Adipose tissue (tissue), 3 donors: Measurements from ENCODE around the gene VTI1A. TPM values are rescaled to one million over a fixed set of nuclear protein-coding genes. Genes with fewer than 3 reads are reported as not detected.
"Not testable (repeated sequence)": the region's sequence is repeated elsewhere in the genome, so short reads cannot be mapped to it uniquely, and the experiment has no call there.

Experiments
- H3K27ac ChIP-seq: one replicate; pipeline ENCODE4 v1.5.1; 2013; ENCODE audit warnings: low read depth, low read length
- WGBS, 3 donors: extraction: QIAGEN DNeasy Blood & Tissue Kit; methylation state at CpG; one replicate each; pipeline ENCODE4 v1.1.7; 2013; 5-methylcytosine and 5-hydroxymethylcytosine counted together
- polyA plus RNA-seq, 3 donors: library from polyadenylated mRNA; stranded (reverse); fragments of 200-250 nt; gene quantifications; one replicate each; pipeline ENCODE4 v1.2.3, GENCODE V29; 2013
- donor health status: healthy with polysubstance abuse.
- donor health status: Bipolar disorder and iron deficiency.
- donor health status: healthy.

VTI1A gene
- polyA plus RNA-seq, 3 donors: 5.6 to 15.2 (median 13.5) TPM

DNA sequence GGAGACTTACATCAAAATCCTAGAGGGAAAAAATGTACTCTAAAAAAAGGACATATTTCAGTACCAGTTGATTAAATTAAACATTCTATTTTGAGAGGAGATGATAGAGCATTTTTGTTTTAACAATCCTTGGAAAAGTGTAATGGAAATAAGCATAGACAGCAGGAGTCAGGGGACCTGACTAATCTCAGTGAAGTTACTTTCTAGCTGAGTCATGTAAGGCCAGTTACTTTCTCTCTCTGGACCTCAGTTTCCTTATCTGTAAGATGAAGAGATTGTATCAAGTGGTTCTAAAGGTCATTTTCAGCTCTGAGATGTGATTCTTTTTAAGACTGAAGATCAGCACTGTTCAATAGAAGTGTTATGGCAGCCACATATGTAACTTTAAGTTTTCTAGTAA lies 44.1 kb downstream of the VTI1A start:
- no peak overlapping the region for H3K27ac ChIP-seq

DNA sequence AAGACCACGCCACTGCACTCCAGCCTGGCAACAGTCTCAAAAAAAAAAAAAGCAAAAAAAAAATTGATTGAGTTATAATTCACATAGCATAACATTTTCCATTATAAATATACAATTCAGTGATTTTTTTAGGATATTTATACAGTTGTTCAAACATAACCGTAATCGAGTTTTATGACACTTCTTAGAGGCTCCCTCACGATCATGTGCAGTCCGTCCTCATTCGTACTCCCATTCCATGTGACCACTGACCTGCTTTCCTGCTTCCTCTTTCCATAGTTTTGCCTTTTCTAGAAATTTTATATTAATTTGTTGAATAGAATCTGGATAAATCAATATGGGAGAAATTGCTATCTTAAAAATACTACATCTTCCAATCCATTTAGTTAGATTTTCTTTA lies 45.7 kb downstream of the VTI1A start:
- 96 to 98% (median 98%) methylated on average over 6 of the region's 6 CpGs for WGBS, 3 donors
- no peak overlapping the region for H3K27ac ChIP-seq

DNA sequence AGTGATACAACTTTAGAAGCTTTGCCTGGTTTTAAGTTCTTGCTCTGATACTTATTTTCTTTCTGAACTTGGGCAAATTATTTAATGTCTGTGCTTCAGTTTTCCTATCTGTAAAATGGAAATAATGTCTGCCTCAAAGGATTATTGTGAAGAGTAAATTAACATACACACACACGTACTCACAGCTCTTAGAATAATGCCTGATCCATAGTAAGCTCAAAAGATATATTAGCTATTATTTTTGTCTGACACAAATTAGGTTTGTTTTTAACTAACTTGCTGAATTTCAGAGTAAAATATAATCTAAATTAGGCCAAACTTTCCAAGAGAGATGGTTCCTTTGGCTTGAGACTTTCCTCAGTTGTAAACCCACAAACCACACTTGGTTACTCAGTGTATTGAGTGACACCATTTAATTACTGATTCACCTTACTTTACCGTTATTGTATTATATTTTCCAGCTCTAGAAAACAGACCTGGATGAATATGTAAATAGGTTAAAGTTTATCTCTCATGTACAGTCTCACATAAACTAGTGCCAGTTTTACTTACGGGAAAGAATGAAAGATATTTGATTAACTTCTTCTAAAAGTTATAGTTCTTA lies 50.4 kb downstream of the VTI1A start:
- 88 to 92% (median 88%) methylated on average over 3 of the region's 3 CpGs for WGBS, 3 donors
- no peak overlapping the region for H3K27ac ChIP-seq

DNA sequence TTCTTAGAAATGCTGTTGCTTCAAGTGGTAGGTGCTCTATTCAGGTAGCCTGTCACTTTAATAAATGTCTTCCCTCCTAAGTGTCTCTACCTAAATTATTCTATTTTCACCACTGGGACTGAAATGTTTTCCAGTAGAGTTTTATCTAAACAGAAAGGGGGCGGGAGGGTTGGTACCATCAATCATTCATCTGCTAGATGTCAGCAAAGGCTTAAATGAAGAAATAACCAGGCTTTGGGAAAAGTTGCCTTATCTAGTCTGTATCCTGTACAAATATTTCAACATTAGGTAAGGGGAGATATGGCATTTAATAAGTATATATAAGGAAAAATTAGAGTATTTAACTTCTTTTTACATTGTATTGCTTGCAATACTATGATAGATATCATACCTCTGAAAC lies 51.8 kb downstream of the VTI1A start:
- WGBS, 3 donors: 88 to 92% (median 88%) methylated on average over 1 of the region's 1 CpG
- H3K27ac ChIP-seq: no peak overlapping the region

DNA sequence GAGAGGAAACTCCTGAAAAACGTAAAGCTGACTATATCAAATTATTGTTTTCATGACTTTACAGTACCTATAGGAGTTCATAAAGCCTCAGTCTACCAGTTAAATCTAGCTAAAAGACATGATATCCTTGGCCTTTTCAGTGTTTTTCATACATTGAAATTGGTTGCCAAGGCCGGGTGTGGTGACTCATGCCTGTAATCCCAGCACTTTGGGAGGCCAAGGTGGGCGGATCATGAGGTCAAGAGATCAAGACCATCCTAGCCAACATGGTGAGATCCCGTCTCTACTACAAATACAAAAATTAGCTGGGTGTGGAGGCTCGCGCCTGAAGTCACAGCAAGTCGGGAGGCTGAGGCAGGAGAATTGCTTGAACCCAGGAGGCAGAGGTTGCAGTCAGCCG lies 53.0 kb downstream of the VTI1A start:
- 93 to 98% (median 96%) methylated on average over 8 of the region's 8 CpGs for WGBS, 3 donors
- H3K27ac ChIP-seq: not testable (repeated sequence)

DNA sequence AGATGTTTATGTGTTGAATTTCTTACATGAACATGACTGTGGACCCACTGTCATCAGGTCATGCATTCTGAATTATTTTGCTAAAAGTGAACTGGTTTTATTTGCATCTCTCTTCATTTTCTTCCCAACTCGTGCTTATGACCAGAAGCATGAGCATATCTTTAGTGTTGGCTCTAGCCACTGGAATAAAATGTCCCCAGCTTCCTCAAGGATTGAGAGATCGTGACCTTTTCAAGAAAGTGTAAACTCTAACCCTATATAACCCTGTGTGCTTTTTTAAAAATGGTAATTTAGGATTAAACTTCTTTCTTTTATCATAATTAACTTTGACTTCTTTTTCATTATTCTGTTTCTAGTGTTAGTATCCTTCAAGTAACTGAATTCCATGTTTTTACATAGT lies 55.5 kb downstream of the VTI1A start:
- WGBS, 3 donors: 76 to 84% (median 81%) methylated on average over 2 of the region's 2 CpGs

DNA sequence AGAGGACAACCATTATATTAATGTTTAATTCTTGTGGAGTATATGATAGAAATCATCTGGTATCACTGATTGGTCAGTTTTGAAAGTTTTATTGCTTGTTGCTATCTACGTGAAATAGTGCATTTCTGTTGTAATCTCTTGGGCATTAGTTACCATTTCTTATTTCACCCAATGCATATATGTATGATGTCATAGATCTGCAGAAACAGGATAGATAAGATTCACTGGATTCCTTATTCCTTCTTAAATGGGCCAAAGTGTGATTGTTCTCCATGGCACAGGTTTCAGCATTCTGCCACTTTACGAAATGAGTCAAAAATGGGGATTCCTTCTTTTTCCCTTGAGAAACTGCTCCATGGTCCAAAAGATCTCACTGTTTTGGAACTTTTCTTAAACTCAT lies 56.6 kb downstream of the VTI1A start:
- no peak overlapping the region for H3K27ac ChIP-seq
- WGBS, 3 donors: 88 to 95% (median 89%) methylated on average over 2 of the region's 2 CpGs

More for the DNA sequence above, 55.5 kb downstream of the VTI1A start:
- no peak overlapping the region for H3K27ac ChIP-seq

DNA sequence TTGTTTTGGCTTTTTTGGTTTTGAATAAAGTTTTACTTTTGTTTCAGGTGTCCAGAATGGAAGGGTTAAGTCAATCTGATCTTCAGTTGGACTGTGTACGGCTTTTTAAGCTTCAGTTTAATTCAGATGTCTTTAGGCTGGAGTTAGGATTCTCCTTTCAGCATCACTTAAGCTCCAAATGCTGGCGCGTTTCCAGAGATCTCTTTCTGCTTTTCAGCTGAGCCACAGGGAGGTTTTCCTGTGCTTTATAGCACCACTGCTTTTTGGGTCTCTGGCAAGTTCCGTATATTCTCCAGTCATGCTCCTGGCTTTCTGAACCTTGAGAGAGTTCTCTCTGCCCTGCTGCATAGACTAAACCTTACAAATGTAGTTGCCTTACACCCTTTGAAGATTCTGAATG lies 60.0 kb downstream of the VTI1A start:
- WGBS, 3 donors: 51 to 66% (median 53%) methylated on average over 4 of the region's 4 CpGs
- H3K27ac ChIP-seq: no peak overlapping the region

DNA sequence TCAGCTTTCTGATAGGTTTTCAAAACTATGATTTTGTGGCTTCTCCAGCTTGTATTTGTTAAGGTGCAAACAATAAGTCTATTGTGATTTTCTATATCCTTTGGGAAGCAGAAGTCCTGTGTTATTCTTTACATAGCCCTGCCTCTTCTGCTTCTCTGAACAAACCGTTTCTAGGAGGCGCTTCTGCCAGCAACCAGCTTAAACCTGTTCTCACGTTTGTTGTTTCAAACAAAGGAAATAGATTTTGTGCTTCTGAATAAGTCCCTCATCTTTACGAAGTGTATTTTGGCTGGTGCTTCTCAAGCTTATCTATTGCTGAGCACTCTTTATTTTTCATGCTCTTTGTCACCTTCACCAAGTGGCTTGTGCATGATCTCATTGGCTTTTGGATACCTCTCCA lies 61.0 kb downstream of the VTI1A start:
- WGBS, 3 donors: 41 to 74% (median 71%) methylated on average over 4 of the region's 4 CpGs
- H3K27ac ChIP-seq: no peak overlapping the region

DNA sequence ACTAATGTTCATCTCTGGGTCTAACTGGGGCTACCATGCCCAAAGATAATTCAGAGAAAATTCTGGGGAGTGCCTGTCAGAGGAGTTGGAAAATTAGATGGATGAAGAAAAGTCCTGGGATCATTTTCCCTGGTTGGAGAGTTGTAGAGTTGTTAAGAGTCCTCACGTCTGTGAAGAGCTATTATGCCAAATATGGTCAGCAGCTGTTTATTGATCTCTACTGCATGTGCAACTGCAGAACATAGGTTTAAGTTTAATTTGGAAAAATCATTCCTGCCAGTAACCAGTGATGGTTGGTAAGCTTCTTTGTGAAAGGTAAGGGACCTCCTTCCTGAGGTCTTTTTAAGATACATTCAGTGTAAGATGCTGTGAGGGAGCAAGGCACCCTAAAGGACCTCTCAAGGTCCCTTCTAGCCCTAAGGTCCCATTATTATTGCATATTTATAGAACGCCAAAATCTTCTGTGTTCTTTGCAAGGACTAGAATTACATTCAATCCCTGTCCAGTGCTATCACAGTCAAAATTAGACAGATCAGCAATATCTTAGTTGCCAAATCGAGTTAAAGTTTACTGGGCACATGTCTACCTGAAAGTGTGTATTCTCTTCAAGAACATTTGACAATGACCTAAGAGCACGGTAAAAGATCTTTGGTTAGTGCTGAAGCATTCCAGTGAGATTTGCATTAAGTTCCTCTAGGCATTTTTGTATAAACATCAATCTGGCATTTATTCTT lies 62.7 kb downstream of the VTI1A start:
- no peak overlapping the region for H3K27ac ChIP-seq
- WGBS, 3 donors: 83 to 92% (median 88%) methylated on average over 4 of the region's 4 CpGs

DNA sequence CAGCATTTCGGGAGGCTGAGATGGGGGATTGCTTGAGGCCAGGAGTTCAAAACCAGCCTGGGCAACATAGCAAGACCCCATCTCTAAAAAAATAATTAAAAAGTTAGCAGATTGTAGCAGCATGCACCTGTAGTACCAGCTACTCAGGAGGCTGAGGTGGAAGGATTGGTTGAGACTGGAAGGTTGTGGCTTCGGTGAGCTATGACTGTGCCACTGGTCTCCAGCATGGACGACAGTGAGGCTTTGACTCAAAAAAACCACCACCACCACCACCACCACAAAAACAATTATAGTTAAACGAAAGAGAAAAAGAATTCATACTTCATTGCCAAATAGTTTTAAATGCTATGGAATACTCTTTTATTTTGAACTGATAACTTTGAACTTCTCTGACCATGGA lies 63.4 kb downstream of the VTI1A start:
- no peak overlapping the region for H3K27ac ChIP-seq
- WGBS, 3 donors: 93 to 95% (median 95%) methylated on average over 4 of the region's 4 CpGs

DNA sequence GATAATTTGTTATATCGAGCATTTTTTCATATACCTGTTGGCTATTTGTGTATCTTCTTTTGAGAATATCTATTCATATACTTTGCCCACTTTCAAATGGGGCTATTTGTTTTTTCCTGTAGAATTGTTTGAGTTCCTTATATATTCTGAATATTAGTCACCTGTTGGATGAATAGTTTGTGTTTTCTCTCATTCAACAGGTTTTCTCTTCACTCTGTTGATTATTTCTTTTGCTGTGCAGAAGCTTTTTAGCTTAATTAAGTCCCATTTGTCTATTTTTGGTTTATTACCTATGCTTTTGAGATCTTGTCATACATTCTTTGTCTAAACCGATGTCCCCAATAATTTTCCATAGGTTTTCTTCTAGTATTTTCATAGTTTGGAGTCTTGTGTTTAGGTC lies 65.3 kb downstream of the VTI1A start:
- no peak overlapping the region for H3K27ac ChIP-seq
- 96 to 100% (median 98%) methylated on average over 2 of the region's 2 CpGs for WGBS, 3 donors

DNA sequence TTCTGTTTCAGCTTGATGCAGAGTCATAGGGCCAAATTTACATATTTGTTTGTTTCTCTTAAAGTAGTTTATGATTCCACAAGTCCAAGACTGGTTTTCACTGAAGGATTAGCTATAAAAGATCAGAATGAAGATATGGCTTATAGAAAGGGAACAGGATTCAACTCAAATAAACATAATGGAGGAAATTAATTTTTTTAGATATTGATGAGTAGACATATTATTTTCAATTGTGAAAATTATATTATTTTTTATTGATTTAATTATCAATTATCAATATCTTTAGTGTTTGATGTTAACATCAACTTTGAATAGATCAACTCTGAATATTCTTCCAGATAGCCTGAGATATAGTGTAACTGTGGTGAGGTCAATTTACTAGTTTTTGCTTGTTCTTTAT lies 68.1 kb downstream of the VTI1A start:
- H3K27ac ChIP-seq: no peak overlapping the region

DNA sequence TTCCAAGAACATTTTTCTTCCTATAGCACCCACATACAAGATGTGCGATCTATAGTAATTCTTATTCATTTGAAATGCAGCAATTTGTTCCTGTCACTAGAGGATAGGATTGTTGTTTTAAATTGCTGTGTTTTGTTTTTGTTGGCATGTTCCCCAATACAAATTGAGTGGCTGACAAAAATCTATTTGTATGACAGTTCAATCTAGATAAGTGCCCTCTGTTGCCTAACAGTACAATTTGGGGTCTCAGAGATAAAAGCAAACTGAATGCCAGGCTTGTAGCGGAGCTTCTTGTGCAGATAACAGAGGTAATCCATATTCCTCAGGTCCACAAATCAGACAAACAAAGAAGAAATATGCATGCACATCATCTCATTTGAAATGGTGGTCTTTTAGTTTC lies 68.8 kb downstream of the VTI1A start:
- 68 to 97% (median 96%) methylated on average over 2 of the region's 2 CpGs for WGBS, 3 donors
- no peak overlapping the region for H3K27ac ChIP-seq

DNA sequence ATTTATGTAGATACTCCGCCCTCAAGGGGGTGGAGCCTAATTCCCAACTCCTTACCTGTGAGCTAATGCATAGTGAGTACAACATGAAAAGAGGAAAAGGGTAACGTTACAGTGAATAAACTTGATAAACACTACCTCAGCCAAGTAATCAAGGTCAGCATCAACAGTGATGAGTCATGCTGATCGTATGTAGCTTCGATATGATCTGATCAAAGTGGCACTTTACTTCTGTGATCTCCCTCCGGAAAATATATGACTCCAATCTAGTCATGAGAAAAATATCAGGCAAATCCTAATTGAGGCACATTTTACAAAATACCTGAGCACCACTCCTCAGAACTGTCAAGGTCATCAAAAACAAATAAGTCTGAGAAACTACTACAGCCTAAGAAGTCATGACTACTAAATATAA lies 70.4 kb downstream of the VTI1A start:
- WGBS, 3 donors: 54 to 90% (median 90%) methylated on average over 5 of the region's 5 CpGs
- no peak overlapping the region for H3K27ac ChIP-seq

DNA sequence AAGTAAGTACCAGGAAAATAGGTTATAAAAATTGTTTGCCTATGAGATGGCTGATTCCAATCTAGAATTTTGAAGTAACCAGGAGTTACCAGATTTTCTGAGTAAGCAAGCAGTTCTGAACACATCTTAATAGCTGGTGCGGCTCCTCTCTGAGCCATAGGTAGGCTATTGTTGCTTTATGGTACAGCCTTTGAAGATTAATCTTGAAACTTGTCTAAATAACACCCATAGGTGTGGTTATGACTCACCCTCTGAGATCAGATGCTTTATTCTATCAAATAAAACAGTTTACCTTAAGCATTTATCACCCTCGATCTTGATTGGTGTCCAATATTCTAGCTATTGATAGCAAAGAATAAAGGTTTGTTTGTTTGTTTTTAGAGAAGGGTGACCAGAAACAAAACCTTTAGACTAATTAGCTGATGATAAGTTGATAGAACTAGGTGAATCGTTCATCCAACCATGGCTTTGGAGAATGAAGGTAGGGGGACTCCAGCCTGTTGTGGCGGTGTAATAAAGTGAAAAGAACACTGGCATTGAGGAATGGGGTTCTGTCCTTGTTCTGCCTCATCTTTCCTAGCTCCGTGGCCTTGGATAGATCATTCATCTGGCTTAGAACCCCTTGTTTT lies 72.2 kb downstream of the VTI1A start:
- H3K27ac ChIP-seq: no peak overlapping the region
- 87 to 92% (median 90%) methylated on average over 5 of the region's 5 CpGs for WGBS, 3 donors

DNA sequence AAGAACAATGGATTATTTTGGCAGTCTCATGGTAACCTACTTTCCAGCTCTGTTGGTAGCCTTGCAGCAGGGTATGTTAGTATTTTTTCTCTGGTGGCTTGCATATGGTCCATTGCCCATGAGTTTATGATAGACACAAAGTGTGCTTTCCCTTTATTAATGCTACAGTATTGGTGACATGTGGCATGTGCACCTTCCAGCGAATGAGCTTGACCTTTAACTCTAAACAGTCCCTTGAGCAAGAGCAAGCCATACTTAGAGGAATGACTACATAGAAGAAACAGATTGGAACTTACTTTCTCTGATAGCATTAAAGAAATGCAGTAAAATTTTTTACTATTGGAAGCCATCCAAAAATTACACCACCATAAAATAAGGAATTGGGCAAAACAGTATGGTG lies 73.9 kb downstream of the VTI1A start:
- WGBS, 3 donors: 65 to 79% (median 76%) methylated on average over 1 of the region's 1 CpG
- H3K27ac ChIP-seq: no peak overlapping the region

DNA sequence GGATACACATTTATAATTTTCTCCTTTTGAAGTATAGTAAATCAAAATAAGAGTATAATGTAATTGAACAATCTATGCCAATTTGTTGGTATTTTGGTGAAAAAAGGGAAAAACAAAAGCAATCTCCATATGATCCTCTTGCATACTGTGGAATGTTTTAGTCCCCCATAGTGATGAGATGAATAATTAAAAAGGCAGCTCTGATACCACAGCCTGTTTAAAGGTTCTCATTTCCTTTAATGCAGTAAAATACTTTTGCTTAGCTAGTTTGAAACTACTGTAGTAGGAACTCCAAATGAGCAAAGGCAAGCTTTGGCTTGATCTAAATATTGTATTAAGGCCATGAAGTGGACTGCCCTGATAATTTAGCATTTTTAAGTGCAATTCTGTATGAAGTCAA lies 77.6 kb downstream of the VTI1A start:
- no peak overlapping the region for H3K27ac ChIP-seq

DNA sequence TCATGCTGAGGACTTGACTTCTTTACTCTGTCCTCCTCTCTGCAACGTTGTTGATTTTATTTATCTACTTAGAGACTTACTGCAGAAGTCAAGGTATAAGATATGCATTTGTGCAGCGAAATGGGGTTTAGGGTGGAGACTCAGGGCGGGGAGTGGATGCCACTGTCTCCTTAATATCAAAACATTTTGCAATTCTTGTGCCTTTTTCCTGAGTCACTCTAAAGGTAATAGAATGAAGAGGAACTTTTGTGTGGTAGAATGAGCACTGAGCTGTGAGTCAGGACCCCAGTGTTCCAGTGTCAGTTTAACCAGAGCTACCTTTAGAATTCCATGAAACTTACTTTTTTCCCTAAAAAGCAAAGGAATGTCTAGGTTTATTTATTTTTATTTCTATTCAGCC lies 78.2 kb downstream of the VTI1A start:
- WGBS, 3 donors: 78 to 82% (median 80%) methylated on average over 3 of the region's 3 CpGs
- H3K27ac ChIP-seq: no peak overlapping the region

DNA sequence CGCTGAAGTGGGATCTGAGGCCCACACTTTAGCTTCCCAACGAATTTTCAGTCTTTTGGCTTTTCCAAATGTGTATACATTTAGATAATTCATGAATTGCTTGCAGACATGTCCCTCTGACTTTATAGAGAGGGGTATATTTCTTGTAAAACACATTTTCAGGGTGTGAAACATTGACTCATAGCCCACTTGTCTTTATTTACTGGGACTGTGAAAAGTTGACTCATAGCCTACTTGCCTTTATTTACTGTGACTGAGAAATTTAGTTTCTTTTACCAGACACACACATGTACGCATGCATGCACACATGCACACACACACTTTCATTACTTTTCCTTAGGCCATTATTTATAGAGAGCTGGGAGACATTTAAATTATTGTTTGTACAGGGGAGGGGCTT lies 79.1 kb downstream of the VTI1A start:
- 86 to 89% (median 87%) methylated on average over 3 of the region's 3 CpGs for WGBS, 3 donors
- no peak overlapping the region for H3K27ac ChIP-seq
